ENCODE results near the gene COQ4.

Gene COQ4

GRCh38 chr9:128383007-128383753 is 60.5 kb downstream of the COQ4 start:
- Histone ChIP-seq H3K27ac (replicated peaks) (no peak overlapping the region), H3K4me3 (replicated peaks; ENCODE audit: insufficient read depth, low read length) (no peak overlapping the region), H3K27me3 (ENCODE audit: insufficient read depth, poor library complexity, severe bottlenecking) (no peaks in the 10 kb centered on the region)
- TF ChIP-seq GABPA (IDR thresholded peaks at IDR 0.05; ENCODE audit: low read depth) = no peak
- no peak for TF ChIP-seq REST (IDR thresholded peaks at IDR 0.05; ENCODE audit: insufficient replicate concordance, low read depth)
- TF ChIP-seq SPI1 (IDR thresholded peaks at IDR 0.05; ENCODE audit: borderline replicate concordance, low read depth) = no peak
- no peak for TF ChIP-seq POLR2AphosphoS5 (IDR thresholded peaks at IDR 0.05; ENCODE audit: low read depth)
- no peak for TF ChIP-seq CTCF (IDR thresholded peaks at IDR 0.05; ENCODE audit: insufficient read depth, low read length)
- no peak for DNase-seq (ENCODE audit: low read depth in 1 of 2, low spot score in 1 of 2)
